Neural cell (in vitro differentiated cells): ENCODE data around the gene APP. TPM values are rescaled to one million over a fixed set of nuclear protein-coding genes. Genes with fewer than 3 reads are reported as not detected.

ENCODE experiments used
- H2AFZ ChIP-seq: fragments of 200-600, 300-800 bp; sonication (generic), shearing (Covaris generic); 2 replicates; pipeline ENCODE4 v1.6.0; 2014; ENCODE audit warnings: low read depth, mild to moderate bottlenecking, antibody characterized with exemption, low read length, moderate library complexity
- H3F3A ChIP-seq: fragments of 200-600 bp; shearing (Covaris generic); 2 replicates; pipeline ENCODE4 v1.6.1; 2016; ENCODE audit warnings: mild to moderate bottlenecking, moderate library complexity, mixed read lengths, antibody characterized with exemption, low read length; ENCODE audit not compliant: insufficient read depth, poor library complexity, severe bottlenecking
- H3K27ac ChIP-seq: fragments of 200-600, 300-800 bp; sonication (generic), shearing (Covaris generic); 2 replicates; pipeline ENCODE4 v1.5.1; 2014; ENCODE audit warnings: mild to moderate bottlenecking, low read length, moderate library complexity
- H3K27me3 ChIP-seq: fragments of 300-800, 200-600 bp; sonication (generic), shearing (Covaris generic); 2 replicates; pipeline ENCODE4 v1.6.0; 2014; ENCODE audit warnings: mild to moderate bottlenecking, low read depth, low read length, moderate library complexity; ENCODE audit not compliant: insufficient read depth
- H3K36me3 ChIP-seq: fragments of 300-800, 200-600 bp; sonication (generic), shearing (Covaris generic); 2 replicates; pipeline ENCODE4 v1.5.1; 2014; ENCODE audit warnings: mild to moderate bottlenecking, antibody characterized with exemption, low read length, moderate library complexity; ENCODE audit not compliant: insufficient read depth
- H3K4me2 ChIP-seq: fragments of 300-800, 200-600 bp; sonication (generic), shearing (Covaris generic); 2 replicates; pipeline ENCODE4 v1.6.0; 2014; ENCODE audit warnings: mild to moderate bottlenecking, low read length
- H3K4me3 ChIP-seq: fragments of 300-800, 200-600 bp; sonication (generic), shearing (Covaris generic); 2 replicates; pipeline ENCODE4 v1.5.1; 2014; ENCODE audit warnings: mild to moderate bottlenecking, low read length, moderate library complexity
- H3K79me2 ChIP-seq: fragments of 200-600 bp; shearing (Covaris generic); replicated peaks from 2 replicates; pipeline ENCODE4 v1.6.0; 2014; ENCODE audit warnings: mild to moderate bottlenecking, low read length, moderate library complexity; ENCODE audit not compliant: insufficient read depth
- H3K9ac ChIP-seq: fragments of 300-800, 200-600 bp; sonication (generic), shearing (Covaris generic); 2 replicates; pipeline ENCODE4 v1.6.1; 2016; ENCODE audit warnings: mild to moderate bottlenecking, low read length, mixed read lengths
- H3K9me2 ChIP-seq: fragments of 200-600 bp; shearing (Covaris generic); 2 replicates; pipeline ENCODE4 v1.6.1; 2016; ENCODE audit warnings: mild to moderate bottlenecking, low read length, mixed read lengths; ENCODE audit not compliant: insufficient read depth
- H3K9me3 ChIP-seq: fragments of 200-600, 300-800 bp; sonication (generic), shearing (Covaris generic); 2 replicates; pipeline ENCODE4 v1.6.1; 2016; ENCODE audit warnings: mild to moderate bottlenecking, mixed run types, low read length, moderate library complexity, mixed read lengths
- H4K20me1 ChIP-seq: fragments of 200-600 bp; shearing (Covaris generic); 2 replicates; pipeline ENCODE4 v1.6.1; 2016; ENCODE audit warnings: mild to moderate bottlenecking, mixed run types; ENCODE audit not compliant: insufficient read depth
- CTCF ChIP-seq: fragments of 450-650 bp; IDR thresholded peaks from 2 replicates; pipeline ENCODE4 v1.5.1; 2014; ENCODE audit warnings: antibody characterized with exemption, mild to moderate bottlenecking, moderate library complexity; ENCODE audit not compliant: poor library complexity, severe bottlenecking
- EP300 ChIP-seq: fragments of 450-650 bp; conservative IDR thresholded peaks from 2 replicates; pipeline ENCODE4 v1.6.1; 2014; ENCODE audit warnings: antibody characterized with exemption, mild to moderate bottlenecking, moderate library complexity; ENCODE audit not compliant: poor library complexity, severe bottlenecking
- EZH2 ChIP-seq: fragments of 200-600, 300-800 bp; shearing (Covaris generic), sonication (generic); IDR thresholded peaks from 2 replicates; pipeline ENCODE4 v1.6.1; 2014; ENCODE audit warnings: antibody characterized with exemption, low read length, borderline replicate concordance, mild to moderate bottlenecking; ENCODE audit not compliant: insufficient read depth, poor library complexity, severe bottlenecking
- MXI1 ChIP-seq: fragments of 450-650 bp; conservative IDR thresholded peaks from 2 replicates; pipeline ENCODE4 v1.6.1; 2014; ENCODE audit warnings: antibody characterized with exemption, mild to moderate bottlenecking; ENCODE audit not compliant: poor library complexity, severe bottlenecking
- POLR2AphosphoS5 ChIP-seq: IDR thresholded peaks from 2 replicates; pipeline ENCODE4 v1.6.1; 2012
- RAD21 ChIP-seq: fragments of 450-650 bp; conservative IDR thresholded peaks from 2 replicates; pipeline ENCODE4 v1.6.1; 2014; ENCODE audit warnings: antibody characterized with exemption, mild to moderate bottlenecking, moderate library complexity
- REST ChIP-seq: IDR thresholded peaks from 2 replicates; pipeline ENCODE4 v1.6.1; 2012; ENCODE audit warnings: borderline replicate concordance
- SMC3 ChIP-seq: fragments of 450-650 bp; conservative IDR thresholded peaks from 2 replicates; pipeline ENCODE4 v1.6.1; 2014; ENCODE audit warnings: antibody characterized with exemption, mild to moderate bottlenecking, moderate library complexity; ENCODE audit not compliant: poor library complexity
- TAF1 ChIP-seq: IDR thresholded peaks from 2 replicates; pipeline ENCODE4 v1.6.1; 2012; ENCODE audit warnings: low read depth
- polyA plus RNA-seq: library from polyadenylated mRNA; depleted of rRNA; stranded (reverse); fragments of >200 nt; gene quantifications from 2 replicates; pipeline ENCODE4 v1.2.3, GENCODE V29; 2014

APP gene
- polyA plus RNA-seq, 1 donor from 2014 or later = 470 TPM

- H3F3A ChIP-seq = no peaks in the 10 kb centered on the region
- H3K4me3 ChIP-seq = no peak overlapping the region
- no peak overlapping the region for H3K9ac ChIP-seq
- no peaks in the 10 kb centered on the region for H3K9me3 ChIP-seq
- no peaks in the 10 kb centered on the region for H3K36me3 ChIP-seq
- H3K27ac ChIP-seq = no peak overlapping the region
- H3K79me2 ChIP-seq = no peaks in the 10 kb centered on the region
- no peaks in the 10 kb centered on the region for H3K27me3 ChIP-seq
- TF ChIP-seq TAF1 = no peak
- TF ChIP-seq RAD21 = no peak
- no peak for TF ChIP-seq REST
- no peak for TF ChIP-seq SMC3
- TF ChIP-seq POLR2AphosphoS5 = no peak
- no peak for TF ChIP-seq EZH2
- no peak overlapping the region for H3K4me2 ChIP-seq
- H2AFZ ChIP-seq = no peak overlapping the region
- no peaks in the 10 kb centered on the region for H3K9me2 ChIP-seq
- H4K20me1 ChIP-seq = no peaks in the 10 kb centered on the region
These were observed 308.5 kb downstream of the APP start for GRCh38 chr21:25862112-25862511.

- no peak overlapping the region for H3K9ac ChIP-seq
- H3K27ac ChIP-seq = no peak overlapping the region
- no peaks in the 10 kb centered on the region for H3K79me2 ChIP-seq
- H3K9me3 ChIP-seq = no peaks in the 10 kb centered on the region
- no peaks in the 10 kb centered on the region for H3K27me3 ChIP-seq
- H3K36me3 ChIP-seq = no peaks in the 10 kb centered on the region
- H2AFZ ChIP-seq = no peak overlapping the region
- no peaks in the 10 kb centered on the region for H3F3A ChIP-seq
- H3K9me2 ChIP-seq = no peaks in the 10 kb centered on the region
- no peak overlapping the region for H3K4me2 ChIP-seq
- TF ChIP-seq TAF1 (no peak), EP300 (no peak), CTCF (no peak), RAD21 (no peak), SMC3 (no peak), EZH2 (no peak), POLR2AphosphoS5 (no peak), REST (no peak), MXI1 (no peak)
- H4K20me1 ChIP-seq = no peaks in the 10 kb centered on the region
- H3K4me3 ChIP-seq = no peak overlapping the region
These were observed 311.2 kb downstream of the APP start for GRCh38 chr21:25859235-25859929.
